Kidney (tissue), 14 donors: ENCODE results near the gene NOP14. TPM values are rescaled to one million over a fixed set of nuclear protein-coding genes. Genes with fewer than 3 reads are reported as not detected.

Source experiments
- DNase-seq, 5 donors: peaks; one replicate each; pipeline ENCODE4 v3.0.0-alpha.2; 2013 to 2020
- FAIRE-seq: peaks from 2 replicates; lab custom pipeline; 2012; peaks lifted over from hg19 to GRCh38; lab: Jason Lieb, UNC
- H3K27ac ChIP-seq, 2 donors: one replicate each; pipeline ENCODE4 v1.7.0; 2013; ENCODE audit warnings: low read depth in 2 of 2, low read length in 2 of 2, inconsistent platforms in 1 of 2
- H3K27me3 ChIP-seq: one replicate; pipeline ENCODE4 v1.7.1; 2013; ENCODE audit warnings: low read length, inconsistent platforms; ENCODE audit not compliant: control insufficient read depth, insufficient read depth
- H3K36me3 ChIP-seq, 3 donors: one replicate each; pipeline versions ENCODE4 v1.7.0 to v1.7.1; 2013; ENCODE audit warnings: low read length in 3 of 3, control low read depth in 1 of 3, inconsistent platforms in 1 of 3; ENCODE audit not compliant: insufficient read depth in 3 of 3, control insufficient read depth in 2 of 3
- H3K4me1 ChIP-seq, 3 donors: one replicate each; pipeline versions ENCODE4 v1.7.0 to v1.7.1; 2013; ENCODE audit warnings: low read length in 3 of 3, inconsistent platforms in 1 of 3, low read depth in 1 of 3; ENCODE audit not compliant: control insufficient read depth in 2 of 3, insufficient read depth in 2 of 3
- H3K4me3 ChIP-seq, 3 donors: one replicate each; pipeline versions ENCODE4 v1.7.0 to v1.8.1; 2013; ENCODE audit warnings: low read length in 3 of 3, control low read depth in 1 of 3, inconsistent platforms in 1 of 3
- H3K9ac ChIP-seq, 3 donors: one replicate each; pipeline versions ENCODE4 v1.7.0 to v1.7.1; 2013; ENCODE audit warnings: low read length in 3 of 3, control low read depth in 1 of 3, inconsistent platforms in 1 of 3
- H3K9me3 ChIP-seq, 3 donors: one replicate each; pipeline versions ENCODE4 v1.7.0 to v1.7.1; 2013; ENCODE audit warnings: low read length in 3 of 3, control low read depth in 1 of 3, inconsistent platforms in 1 of 3; ENCODE audit not compliant: control insufficient read depth in 2 of 3, insufficient read depth in 1 of 3
- intact Hi-C: fragments of 100-400 bp; cut with DNase I; formaldehyde crosslinking; loops from one replicate; pipeline ENCODE4 v1.11.1; 2022
- polyA plus RNA-seq: library from polyadenylated mRNA; stranded (reverse); fragments of 350-450 nt; fragmentation: Illumina TruSeq; extraction: RNeasy Lipid Tissue Mini Kit (QIAGEN cat#74804); gene quantifications from one replicate; pipeline ENCODE4 v1.2.3, GENCODE V29; 2014; ENCODE audit warnings: low read depth, low replicate concordance; ENCODE audit not compliant: insufficient read depth
- total RNA-seq: library from RNA; stranded (reverse); fragmentation: NEBNext Ultra II Directional; extraction: Animal tissue kit (Norgen Biotek cat#: 25700); gene quantifications from one replicate; pipeline ENCODE4 v1.2.1, GENCODE V29; 2021
- TF ChIP-seq, protein P1 (sequence below): IDR thresholded peaks from 3 replicates; pipeline ENCODE4 v1.5.1; 2012; ENCODE audit warnings: mild to moderate bottlenecking, moderate library complexity, borderline replicate concordance; ENCODE audit not compliant: insufficient read depth; ENCODE audit errors: extremely low read depth
- donor health status: control.
- donor health status: control.
- donor health status: control.
- donor health status: control.
- donor health status: control.
- donor health status: DM: yes; HTN: yes; CAD: no.
- donor health status: Normal renal cell carcinoma (clear cell type).

Gene NOP14
- total and polyA plus RNA-seq, 2 donors from 2014 or later = 15.1 to 22.0 TPM

DNA sequence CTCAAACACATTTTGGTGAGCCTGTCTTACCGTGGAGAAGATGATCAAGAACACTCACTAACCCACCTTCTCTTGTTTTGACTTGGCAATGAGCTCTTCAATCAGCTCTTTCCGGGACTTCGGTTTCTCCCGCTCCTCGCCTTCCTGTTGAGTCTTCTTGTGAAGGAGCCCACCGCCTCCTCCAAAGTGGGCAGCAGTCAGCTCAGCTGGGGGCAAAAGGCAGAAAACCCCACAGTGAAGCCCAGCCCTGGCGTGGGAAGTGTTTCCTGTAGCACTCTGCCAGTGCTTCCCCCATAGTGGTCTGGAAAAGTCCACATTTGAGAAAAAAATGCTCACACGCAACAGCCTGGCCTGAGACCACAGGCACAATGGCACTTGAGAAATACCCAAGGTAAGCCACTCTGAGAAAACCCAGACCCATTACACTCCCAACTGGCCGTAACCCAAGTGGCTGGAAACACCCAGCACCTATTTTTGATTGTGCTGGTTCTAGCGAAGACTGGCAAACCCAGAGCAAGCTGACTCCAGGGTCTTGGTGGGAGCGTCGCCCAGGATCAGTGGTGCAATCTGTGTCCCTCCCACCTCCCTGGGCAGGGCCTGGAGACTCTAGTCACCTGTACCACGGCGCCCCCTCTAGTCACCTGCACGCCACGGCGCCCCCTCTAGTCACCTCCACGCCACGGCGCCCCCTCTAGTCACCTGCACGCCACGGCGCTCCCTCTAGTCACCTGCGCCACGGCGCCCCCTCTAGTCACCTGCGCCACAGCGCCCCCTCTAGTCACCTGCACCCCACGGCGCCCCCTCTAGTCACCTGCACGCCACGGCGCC, 8.6 kb downstream of the NOP14 start:
- H3K9ac ChIP-seq = no peak overlapping the region
- FAIRE-seq (no peak), DNase-seq (peak in 1 of 5 donors; percentile 43)
- H3K4me3 ChIP-seq = no peak overlapping the region
- intact Hi-C loops = no loop called here
- peaks cover 9 to 50% (median 40%) of the 10 kb centered on the region in 3 donors for H3K36me3 ChIP-seq
- H3K4me1 ChIP-seq = peaks cover 0 to 9% (median 0%) of the 10 kb centered on the region in 3 donors
- TF ChIP-seq, protein P1, sequence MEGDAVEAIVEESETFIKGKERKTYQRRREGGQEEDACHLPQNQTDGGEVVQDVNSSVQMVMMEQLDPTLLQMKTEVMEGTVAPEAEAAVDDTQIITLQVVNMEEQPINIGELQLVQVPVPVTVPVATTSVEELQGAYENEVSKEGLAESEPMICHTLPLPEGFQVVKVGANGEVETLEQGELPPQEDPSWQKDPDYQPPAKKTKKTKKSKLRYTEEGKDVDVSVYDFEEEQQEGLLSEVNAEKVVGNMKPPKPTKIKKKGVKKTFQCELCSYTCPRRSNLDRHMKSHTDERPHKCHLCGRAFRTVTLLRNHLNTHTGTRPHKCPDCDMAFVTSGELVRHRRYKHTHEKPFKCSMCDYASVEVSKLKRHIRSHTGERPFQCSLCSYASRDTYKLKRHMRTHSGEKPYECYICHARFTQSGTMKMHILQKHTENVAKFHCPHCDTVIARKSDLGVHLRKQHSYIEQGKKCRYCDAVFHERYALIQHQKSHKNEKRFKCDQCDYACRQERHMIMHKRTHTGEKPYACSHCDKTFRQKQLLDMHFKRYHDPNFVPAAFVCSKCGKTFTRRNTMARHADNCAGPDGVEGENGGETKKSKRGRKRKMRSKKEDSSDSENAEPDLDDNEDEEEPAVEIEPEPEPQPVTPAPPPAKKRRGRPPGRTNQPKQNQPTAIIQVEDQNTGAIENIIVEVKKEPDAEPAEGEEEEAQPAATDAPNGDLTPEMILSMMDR = no peak
- H3K27ac ChIP-seq = no peak overlapping the region
- no peaks in the 10 kb centered on the region for H3K27me3 ChIP-seq
- no peaks in the 10 kb centered on the region for H3K9me3 ChIP-seq

DNA sequence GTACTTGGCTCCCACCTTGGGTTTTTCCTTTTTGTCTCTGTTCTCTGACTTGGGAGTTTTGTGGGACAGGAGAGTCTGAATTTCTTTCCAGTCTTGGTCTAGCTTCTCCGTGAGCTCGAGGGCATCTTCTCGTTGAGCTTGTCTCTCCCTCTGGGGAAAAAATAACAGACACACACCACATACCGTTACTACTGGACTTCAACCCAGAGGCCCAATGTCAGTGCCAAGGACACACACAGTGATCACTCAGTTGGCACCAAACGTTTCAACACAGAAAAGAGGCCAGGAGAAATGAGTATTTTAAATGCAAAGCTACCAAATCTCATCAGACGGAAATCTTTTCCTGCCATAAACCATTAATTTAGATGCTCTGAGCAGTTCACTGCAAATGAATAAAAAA, 9.7 kb downstream of the NOP14 start:
- no peak overlapping the region for H3K27ac ChIP-seq
- FAIRE-seq (no peak), DNase-seq (no peak)
- no peaks in the 10 kb centered on the region for H3K27me3 ChIP-seq
- no peak overlapping the region for H3K4me3 ChIP-seq
- H3K9me3 ChIP-seq = no peaks in the 10 kb centered on the region
- TF ChIP-seq, protein P1 = no peak
- H3K4me1 ChIP-seq = peaks cover 0 to 9% (median 0%) of the 10 kb centered on the region in 3 donors
- peaks cover 9 to 53% (median 46%) of the 10 kb centered on the region in 3 donors for H3K36me3 ChIP-seq
- no peak overlapping the region for H3K9ac ChIP-seq
- intact Hi-C loops = no loop called here

- Histone ChIP-seq H3K9me3 (no peaks in the 10 kb centered on the region), H3K27ac (no peak overlapping the region), H3K4me1 (peaks cover 0 to 6% (median 5%) of the 10 kb centered on the region in 3 donors), H3K4me3 (no peak overlapping the region), H3K9ac (no peak overlapping the region), H3K36me3 (peaks cover 9 to 52% (median 44%) of the 10 kb centered on the region in 3 donors), H3K27me3 (no peaks in the 10 kb centered on the region)
- TF ChIP-seq, protein P1 = no peak
- intact Hi-C loops = no loop called here
- no peak for FAIRE-seq
- DNase-seq = no peak
Observed at GRCh38 chr4:2950221-2950989, 12.8 kb downstream of the NOP14 start.
